GM12873 (cell line): ENCODE results near the gene CNGB1.

Source experiments
- TF ChIP-seq, protein P1 (sequence below): IDR thresholded peaks from 2 replicates; pipeline ENCODE4 v1.5.1; 2012; ENCODE audit warnings: low read depth, mild to moderate bottlenecking, moderate library complexity, low read length, control low read depth; ENCODE audit not compliant: insufficient read depth; ENCODE audit errors: missing control alignments

Gene CNGB1

GRCh38 chr16:57991551-57992059 lies 20.7 kb upstream of the CNGB1 start:
- TF ChIP-seq, protein P1, sequence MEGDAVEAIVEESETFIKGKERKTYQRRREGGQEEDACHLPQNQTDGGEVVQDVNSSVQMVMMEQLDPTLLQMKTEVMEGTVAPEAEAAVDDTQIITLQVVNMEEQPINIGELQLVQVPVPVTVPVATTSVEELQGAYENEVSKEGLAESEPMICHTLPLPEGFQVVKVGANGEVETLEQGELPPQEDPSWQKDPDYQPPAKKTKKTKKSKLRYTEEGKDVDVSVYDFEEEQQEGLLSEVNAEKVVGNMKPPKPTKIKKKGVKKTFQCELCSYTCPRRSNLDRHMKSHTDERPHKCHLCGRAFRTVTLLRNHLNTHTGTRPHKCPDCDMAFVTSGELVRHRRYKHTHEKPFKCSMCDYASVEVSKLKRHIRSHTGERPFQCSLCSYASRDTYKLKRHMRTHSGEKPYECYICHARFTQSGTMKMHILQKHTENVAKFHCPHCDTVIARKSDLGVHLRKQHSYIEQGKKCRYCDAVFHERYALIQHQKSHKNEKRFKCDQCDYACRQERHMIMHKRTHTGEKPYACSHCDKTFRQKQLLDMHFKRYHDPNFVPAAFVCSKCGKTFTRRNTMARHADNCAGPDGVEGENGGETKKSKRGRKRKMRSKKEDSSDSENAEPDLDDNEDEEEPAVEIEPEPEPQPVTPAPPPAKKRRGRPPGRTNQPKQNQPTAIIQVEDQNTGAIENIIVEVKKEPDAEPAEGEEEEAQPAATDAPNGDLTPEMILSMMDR = no peak

DNA sequence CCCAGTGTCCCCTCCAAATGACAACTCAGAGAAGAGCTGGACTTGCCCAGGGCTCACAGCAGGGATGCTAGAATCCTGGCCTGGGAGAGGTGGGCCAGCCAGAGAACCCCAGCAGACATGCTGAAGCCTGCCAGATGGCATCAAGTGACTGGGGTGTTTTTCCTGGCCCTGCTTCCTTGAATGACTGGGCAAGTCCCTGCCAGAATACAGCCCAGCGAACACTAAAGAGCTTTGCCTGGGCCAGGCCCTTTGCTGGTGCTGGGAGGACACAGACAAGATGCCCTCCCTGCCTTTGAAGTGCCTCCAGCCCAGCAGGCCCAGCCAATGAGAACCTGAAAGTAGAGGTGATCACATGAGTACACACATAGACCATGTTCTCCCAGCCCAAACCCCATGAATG lies 18.0 kb upstream of the CNGB1 start:
- TF ChIP-seq, protein P1 = no peak

- TF ChIP-seq, protein P1 = no peak
These were observed 16.7 kb upstream of the CNGB1 start for GRCh38 chr16:57987441-57988177.

- TF ChIP-seq, protein P1 = no peak
These were observed 15.3 kb upstream of the CNGB1 start for GRCh38 chr16:57986196-57986595.

- TF ChIP-seq, protein P1 = no peak
These were observed 14.6 kb upstream of the CNGB1 start for GRCh38 chr16:57985204-57986181.

GRCh38 chr16:57984443-57985203 lies 13.7 kb upstream of the CNGB1 start:
- TF ChIP-seq, protein P1 = no peak
